Posterior cingulate gyrus (tissue), 11 donors: ENCODE results near the gene TRIM36.

ENCODE experiments used
- DNase-seq, 10 donors: peaks; one replicate each; pipeline versions ENCODE4 v3.0.0 to v3.0.0-alpha.2; 2020 to 2021; ENCODE audit warnings: mixed read lengths in 3 of 10
- intact Hi-C: fragments of 100-400 bp; cut with DNase I; formaldehyde crosslinking; loops from one replicate; pipeline ENCODE4 v1.15.1; 2023

TRIM36 gene

GRCh38 chr5:115168829-115169486 lies 750 bp downstream of the TRIM36 start:
- peak in 1 of 10 donors; percentile 86 for DNase-seq
- intact Hi-C loops, result no loop called here

GRCh38 chr5:115166744-115167393 lies 2.8 kb downstream of the TRIM36 start:
- intact Hi-C loops, result no loop called here

GRCh38 chr5:115165790-115166189 lies 3.9 kb downstream of the TRIM36 start:
- no peak for DNase-seq
- intact Hi-C loops, result no loop called here

More at GRCh38 chr5:115166744-115167393, 2.8 kb downstream of the TRIM36 start:
- no peak for DNase-seq

- intact Hi-C loops, result no loop called here
- no peak for DNase-seq
Measured at GRCh38 chr5:115160975-115161475, 8.7 kb downstream of the TRIM36 start.

- intact Hi-C loops, result no loop called here
- no peak for DNase-seq
Measured at GRCh38 chr5:115151208-115151805, 18.4 kb downstream of the TRIM36 start.

- no peak for DNase-seq
- intact Hi-C loops, result no loop called here
Measured at GRCh38 chr5:115150512-115150911, 19.2 kb downstream of the TRIM36 start.

- no peak for DNase-seq
- intact Hi-C loops, result no loop called here
Measured at GRCh38 chr5:115147052-115147451, 22.7 kb downstream of the TRIM36 start.

GRCh38 chr5:115136294-115136693 lies 33.4 kb downstream of the TRIM36 start:
- intact Hi-C loops, result no loop called here
- DNase-seq, result no peak

- intact Hi-C loops, result no loop called here
Measured at GRCh38 chr5:115132465-115132864, 37.2 kb downstream of the TRIM36 start.

GRCh38 chr5:115126303-115126702 lies 43.4 kb downstream of the TRIM36 start:
- DNase-seq, result no peak
- intact Hi-C loops, result no loop called here

More at GRCh38 chr5:115132465-115132864, 37.2 kb downstream of the TRIM36 start:
- DNase-seq, result no peak

- DNase-seq, result no peak
- intact Hi-C loops, result no loop called here
Measured at GRCh38 chr5:115124741-115125140, 45.0 kb downstream of the TRIM36 start.

GRCh38 chr5:115116001-115116400 lies 53.7 kb downstream of the TRIM36 start:
- no peak for DNase-seq
- intact Hi-C loops, result no loop called here

- intact Hi-C loops, result no loop called here
- DNase-seq, result no peak
Measured at GRCh38 chr5:115109840-115110239, 59.9 kb downstream of the TRIM36 start.

- intact Hi-C loops, result no loop called here
- no peak for DNase-seq
Measured at GRCh38 chr5:115109356-115109755, 60.4 kb downstream of the TRIM36 start.

GRCh38 chr5:115100319-115100955 lies 69.3 kb downstream of the TRIM36 start:
- intact Hi-C loops, result no loop called here
- peak in 1 of 10 donors; percentile 9 for DNase-seq

- intact Hi-C loops, result loop anchor here (1.0 kb wide), 1 partner anchor 148 kb away; no protein-coding TSS in a partner anchor
- peak in 2 of 10 donors; percentile 9 to 21 for DNase-seq
Measured at GRCh38 chr5:115098041-115098702, 71.5 kb downstream of the TRIM36 start.

- DNase-seq, result no peak
- intact Hi-C loops, result no loop called here
Measured at GRCh38 chr5:115097236-115097635, 72.5 kb downstream of the TRIM36 start.

GRCh38 chr5:115096034-115096769 lies 73.5 kb downstream of the TRIM36 start:
- peak in 9 of 10 donors; percentile 19 to 92 (median 67) for DNase-seq

GRCh38 chr5:115087951-115088350 lies 81.8 kb downstream of the TRIM36 start:
- intact Hi-C loops, result no loop called here
- no peak for DNase-seq

More at GRCh38 chr5:115096034-115096769, 73.5 kb downstream of the TRIM36 start:
- intact Hi-C loops, result no loop called here

GRCh38 chr5:115086473-115086872 lies 83.2 kb downstream of the TRIM36 start:
- DNase-seq, result no peak
- intact Hi-C loops, result no loop called here
